ENCODE measurements around the gene HECW1.

The HECW1 gene

GRCh38 chr7:43542716-43543115, 430.3 kb downstream of the HECW1 start:
- Histone ChIP-seq H3K27ac (ENCODE audit: low read depth, low read length) (no peak overlapping the region), H3K9ac (ENCODE audit: low read length) (no peak overlapping the region), H3K4me3 (ENCODE audit: low read depth in 1 of 2, low read length in 2 of 2) (no peak overlapping the region), H3K36me3 (ENCODE audit: insufficient read depth, low read length) (no peaks in the 10 kb centered on the region), H3K27me3 (ENCODE audit: control insufficient read depth in 1 of 2, insufficient read depth in 2 of 2, low read length in 2 of 2) (no peaks in the 10 kb centered on the region), H3K9me3 (ENCODE audit: low read length) (no peaks in the 10 kb centered on the region), H3K4me1 (ENCODE audit: insufficient read depth, low read length) (no peaks in the 10 kb centered on the region)

- no peak overlapping the region for H3K27ac ChIP-seq (ENCODE audit: low read depth, low read length)
- no peaks in the 10 kb centered on the region for H3K36me3 ChIP-seq (ENCODE audit: insufficient read depth, low read length)
- no peaks in the 10 kb centered on the region for H3K4me1 ChIP-seq (ENCODE audit: insufficient read depth, low read length)
- H3K9ac ChIP-seq (ENCODE audit: low read length): no peak overlapping the region
- no peaks in the 10 kb centered on the region for H3K9me3 ChIP-seq (ENCODE audit: low read length)
- no peaks in the 10 kb centered on the region for H3K27me3 ChIP-seq (ENCODE audit: control insufficient read depth in 1 of 2, insufficient read depth in 2 of 2, low read length in 2 of 2)
- H3K4me3 ChIP-seq (ENCODE audit: low read depth in 1 of 2, low read length in 2 of 2): no peak overlapping the region
Measured at GRCh38 chr7:43546231-43546630, 433.8 kb downstream of the HECW1 start.

GRCh38 chr7:43550427-43550826, 438.0 kb downstream of the HECW1 start:
- no peak overlapping the region for H3K27ac ChIP-seq (ENCODE audit: low read depth, low read length)
- H3K9me3 ChIP-seq (ENCODE audit: low read length): no peaks in the 10 kb centered on the region
- H3K27me3 ChIP-seq (ENCODE audit: control insufficient read depth in 1 of 2, insufficient read depth in 2 of 2, low read length in 2 of 2): no peaks in the 10 kb centered on the region
- no peaks in the 10 kb centered on the region for H3K36me3 ChIP-seq (ENCODE audit: insufficient read depth, low read length)
- H3K9ac ChIP-seq (ENCODE audit: low read length): no peak overlapping the region
- peaks cover 7% of the 10 kb centered on the region for H3K4me1 ChIP-seq (ENCODE audit: insufficient read depth, low read length)
- H3K4me3 ChIP-seq (ENCODE audit: low read depth in 1 of 2, low read length in 2 of 2): no peak overlapping the region

- no peak overlapping the region for H3K27ac ChIP-seq (ENCODE audit: low read depth, low read length)
Measured at GRCh38 chr7:43552122-43552521, 439.7 kb downstream of the HECW1 start.

GRCh38 chr7:43553999-43554398, 441.6 kb downstream of the HECW1 start:
- Histone ChIP-seq H3K27me3 (ENCODE audit: control insufficient read depth in 1 of 2, insufficient read depth in 2 of 2, low read length in 2 of 2) (no peaks in the 10 kb centered on the region), H3K9me3 (ENCODE audit: low read length) (no peaks in the 10 kb centered on the region), H3K4me3 (ENCODE audit: low read depth in 1 of 2, low read length in 2 of 2) (no peak overlapping the region), H3K4me1 (ENCODE audit: insufficient read depth, low read length) (peaks cover 7% of the 10 kb centered on the region), H3K36me3 (ENCODE audit: insufficient read depth, low read length) (no peaks in the 10 kb centered on the region), H3K9ac (ENCODE audit: low read length) (no peak overlapping the region), H3K27ac (ENCODE audit: low read depth, low read length) (no peak overlapping the region)

More at GRCh38 chr7:43552122-43552521, 439.7 kb downstream of the HECW1 start:
- Histone ChIP-seq H3K4me3 (ENCODE audit: low read depth in 1 of 2, low read length in 2 of 2) (no peak overlapping the region), H3K36me3 (ENCODE audit: insufficient read depth, low read length) (no peaks in the 10 kb centered on the region), H3K9me3 (ENCODE audit: low read length) (no peaks in the 10 kb centered on the region), H3K4me1 (ENCODE audit: insufficient read depth, low read length) (peaks cover 7% of the 10 kb centered on the region), H3K9ac (ENCODE audit: low read length) (no peak overlapping the region), H3K27me3 (ENCODE audit: control insufficient read depth in 1 of 2, insufficient read depth in 2 of 2, low read length in 2 of 2) (no peaks in the 10 kb centered on the region)

GRCh38 chr7:43554423-43554822, 442.0 kb downstream of the HECW1 start:
- no peak overlapping the region for H3K9ac ChIP-seq (ENCODE audit: low read length)
- H3K4me1 ChIP-seq (ENCODE audit: insufficient read depth, low read length): peaks cover 7% of the 10 kb centered on the region
- no peak overlapping the region for H3K4me3 ChIP-seq (ENCODE audit: low read depth in 1 of 2, low read length in 2 of 2)
- H3K36me3 ChIP-seq (ENCODE audit: insufficient read depth, low read length): no peaks in the 10 kb centered on the region
- no peaks in the 10 kb centered on the region for H3K9me3 ChIP-seq (ENCODE audit: low read length)
- H3K27ac ChIP-seq (ENCODE audit: low read depth, low read length): no peak overlapping the region
- no peaks in the 10 kb centered on the region for H3K27me3 ChIP-seq (ENCODE audit: control insufficient read depth in 1 of 2, insufficient read depth in 2 of 2, low read length in 2 of 2)

- Histone ChIP-seq H3K27ac (ENCODE audit: low read depth, low read length) (no peak overlapping the region), H3K4me1 (ENCODE audit: insufficient read depth, low read length) (peaks cover 7% of the 10 kb centered on the region), H3K9me3 (ENCODE audit: low read length) (no peaks in the 10 kb centered on the region), H3K4me3 (ENCODE audit: low read depth in 1 of 2, low read length in 2 of 2) (no peak overlapping the region), H3K36me3 (ENCODE audit: insufficient read depth, low read length) (no peaks in the 10 kb centered on the region), H3K9ac (ENCODE audit: low read length) (no peak overlapping the region), H3K27me3 (ENCODE audit: control insufficient read depth in 1 of 2, insufficient read depth in 2 of 2, low read length in 2 of 2) (no peaks in the 10 kb centered on the region)
Measured at GRCh38 chr7:43557831-43558495, 445.5 kb downstream of the HECW1 start.

- Histone ChIP-seq H3K4me3 (ENCODE audit: low read depth in 1 of 2, low read length in 2 of 2) (no peak overlapping the region), H3K9me3 (ENCODE audit: low read length) (no peaks in the 10 kb centered on the region), H3K4me1 (ENCODE audit: insufficient read depth, low read length) (no peaks in the 10 kb centered on the region), H3K27me3 (ENCODE audit: control insufficient read depth in 1 of 2, insufficient read depth in 2 of 2, low read length in 2 of 2) (no peaks in the 10 kb centered on the region), H3K27ac (ENCODE audit: low read depth, low read length) (no peak overlapping the region), H3K36me3 (ENCODE audit: insufficient read depth, low read length) (no peaks in the 10 kb centered on the region), H3K9ac (ENCODE audit: low read length) (no peak overlapping the region)
Measured at GRCh38 chr7:43559171-43559945, 446.9 kb downstream of the HECW1 start.

GRCh38 chr7:43559946-43560335, 447.5 kb downstream of the HECW1 start:
- no peak overlapping the region for H3K4me3 ChIP-seq (ENCODE audit: low read depth in 1 of 2, low read length in 2 of 2)
- no peaks in the 10 kb centered on the region for H3K4me1 ChIP-seq (ENCODE audit: insufficient read depth, low read length)
- H3K9me3 ChIP-seq (ENCODE audit: low read length): no peaks in the 10 kb centered on the region
- no peak overlapping the region for H3K9ac ChIP-seq (ENCODE audit: low read length)
- no peaks in the 10 kb centered on the region for H3K27me3 ChIP-seq (ENCODE audit: control insufficient read depth in 1 of 2, insufficient read depth in 2 of 2, low read length in 2 of 2)
- no peaks in the 10 kb centered on the region for H3K36me3 ChIP-seq (ENCODE audit: insufficient read depth, low read length)
- H3K27ac ChIP-seq (ENCODE audit: low read depth, low read length): no peak overlapping the region

GRCh38 chr7:43560742-43561330, 448.4 kb downstream of the HECW1 start:
- H3K27ac ChIP-seq (ENCODE audit: low read depth, low read length): no peak overlapping the region
- no peaks in the 10 kb centered on the region for H3K27me3 ChIP-seq (ENCODE audit: control insufficient read depth in 1 of 2, insufficient read depth in 2 of 2, low read length in 2 of 2)
- no peaks in the 10 kb centered on the region for H3K4me1 ChIP-seq (ENCODE audit: insufficient read depth, low read length)
- H3K9ac ChIP-seq (ENCODE audit: low read length): no peak overlapping the region
- no peak overlapping the region for H3K4me3 ChIP-seq (ENCODE audit: low read depth in 1 of 2, low read length in 2 of 2)
- H3K9me3 ChIP-seq (ENCODE audit: low read length): no peaks in the 10 kb centered on the region
- no peaks in the 10 kb centered on the region for H3K36me3 ChIP-seq (ENCODE audit: insufficient read depth, low read length)

GRCh38 chr7:43562383-43562782, 449.9 kb downstream of the HECW1 start:
- H3K27ac ChIP-seq (ENCODE audit: low read depth, low read length): no peak overlapping the region
- H3K27me3 ChIP-seq (ENCODE audit: control insufficient read depth in 1 of 2, insufficient read depth in 2 of 2, low read length in 2 of 2): no peaks in the 10 kb centered on the region
- H3K4me3 ChIP-seq (ENCODE audit: low read depth in 1 of 2, low read length in 2 of 2): no peak overlapping the region
- no peak overlapping the region for H3K9ac ChIP-seq (ENCODE audit: low read length)
- H3K9me3 ChIP-seq (ENCODE audit: low read length): no peaks in the 10 kb centered on the region
- H3K36me3 ChIP-seq (ENCODE audit: insufficient read depth, low read length): no peaks in the 10 kb centered on the region
- no peaks in the 10 kb centered on the region for H3K4me1 ChIP-seq (ENCODE audit: insufficient read depth, low read length)
